AG10803 (cell line): Measurements from ENCODE around the gene PITPNC1.

ENCODE experiments used
- DNase-seq: peaks from one replicate; pipeline ENCODE4 v3.0.0; 2010; ENCODE audit warnings: low read depth
- H3K4me3 ChIP-seq: 2 replicates; pipeline ENCODE4 v1.5.1; 2011; ENCODE audit warnings: mild to moderate bottlenecking, low read length, control low read depth
- TF ChIP-seq, protein P1 (sequence below): conservative IDR thresholded peaks from 2 replicates; pipeline ENCODE4 v1.5.1; 2011; ENCODE audit warnings: mild to moderate bottlenecking, low read length, control low read depth, inconsistent platforms

The PITPNC1 gene

DNA sequence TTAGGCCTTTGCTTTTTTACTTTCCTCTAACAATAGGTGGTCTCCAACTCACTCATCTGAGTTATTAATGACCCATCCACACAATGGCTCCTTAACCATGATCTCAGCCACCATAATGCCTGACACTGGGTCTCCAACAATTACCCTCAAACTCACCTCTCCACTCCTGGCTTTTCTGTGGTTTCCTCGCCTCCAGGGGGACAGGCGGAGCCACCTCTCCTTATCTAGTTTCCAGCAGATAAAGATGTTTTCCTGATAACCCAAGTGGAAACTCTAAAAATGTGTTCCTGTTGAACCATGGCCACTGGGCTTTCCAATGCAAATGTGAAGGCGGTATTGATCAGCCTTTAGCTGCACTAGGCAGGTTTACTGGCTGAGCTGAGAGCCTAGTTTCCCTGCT lies 331.3 kb downstream of the PITPNC1 start:
- no peak for DNase-seq
- no peak overlapping the region for H3K4me3 ChIP-seq
- TF ChIP-seq, protein P1, sequence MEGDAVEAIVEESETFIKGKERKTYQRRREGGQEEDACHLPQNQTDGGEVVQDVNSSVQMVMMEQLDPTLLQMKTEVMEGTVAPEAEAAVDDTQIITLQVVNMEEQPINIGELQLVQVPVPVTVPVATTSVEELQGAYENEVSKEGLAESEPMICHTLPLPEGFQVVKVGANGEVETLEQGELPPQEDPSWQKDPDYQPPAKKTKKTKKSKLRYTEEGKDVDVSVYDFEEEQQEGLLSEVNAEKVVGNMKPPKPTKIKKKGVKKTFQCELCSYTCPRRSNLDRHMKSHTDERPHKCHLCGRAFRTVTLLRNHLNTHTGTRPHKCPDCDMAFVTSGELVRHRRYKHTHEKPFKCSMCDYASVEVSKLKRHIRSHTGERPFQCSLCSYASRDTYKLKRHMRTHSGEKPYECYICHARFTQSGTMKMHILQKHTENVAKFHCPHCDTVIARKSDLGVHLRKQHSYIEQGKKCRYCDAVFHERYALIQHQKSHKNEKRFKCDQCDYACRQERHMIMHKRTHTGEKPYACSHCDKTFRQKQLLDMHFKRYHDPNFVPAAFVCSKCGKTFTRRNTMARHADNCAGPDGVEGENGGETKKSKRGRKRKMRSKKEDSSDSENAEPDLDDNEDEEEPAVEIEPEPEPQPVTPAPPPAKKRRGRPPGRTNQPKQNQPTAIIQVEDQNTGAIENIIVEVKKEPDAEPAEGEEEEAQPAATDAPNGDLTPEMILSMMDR = no peak

DNA sequence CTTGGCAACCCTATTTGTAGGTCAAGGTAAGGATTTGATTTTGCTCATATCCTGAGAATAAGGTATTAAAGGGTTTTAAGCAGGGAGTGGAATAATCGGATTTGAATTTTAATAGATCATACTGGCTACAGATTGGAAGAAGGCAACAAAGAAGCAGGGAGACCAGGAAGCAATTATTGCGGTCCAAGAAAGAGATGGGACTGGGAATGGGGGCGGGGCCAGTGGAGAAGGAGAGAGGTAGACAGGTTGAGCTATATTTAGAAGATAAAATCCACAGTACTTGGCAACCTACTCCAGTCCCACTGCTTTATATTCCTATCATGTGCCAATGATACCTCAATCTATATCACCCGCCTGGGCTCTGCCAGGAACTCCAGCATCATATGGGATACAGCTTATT lies 334.8 kb downstream of the PITPNC1 start:
- no peak for DNase-seq
- no peak overlapping the region for H3K4me3 ChIP-seq
- TF ChIP-seq, protein P1 = no peak

DNA sequence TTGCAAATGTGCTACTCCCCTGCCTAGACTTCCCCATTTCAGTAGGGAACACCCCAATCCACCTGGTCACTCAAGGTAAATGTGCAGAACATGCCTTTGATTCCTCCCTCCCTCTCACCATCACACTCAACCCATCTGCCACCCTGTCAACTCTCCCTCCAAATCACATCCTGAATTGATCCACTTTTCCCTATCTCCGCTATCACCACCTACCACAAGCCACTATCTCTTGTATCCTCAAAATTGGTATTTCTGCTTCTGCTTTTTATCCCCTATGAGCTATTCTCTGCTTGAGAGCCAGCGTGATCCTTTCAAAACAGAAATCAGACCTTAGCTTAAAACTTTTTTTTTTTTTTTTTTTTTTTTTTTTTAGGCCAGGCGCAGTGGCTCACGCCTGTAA lies 335.3 kb downstream of the PITPNC1 start:
- H3K4me3 ChIP-seq = no peak overlapping the region
- TF ChIP-seq, protein P1 = no peak
- no peak for DNase-seq

DNA sequence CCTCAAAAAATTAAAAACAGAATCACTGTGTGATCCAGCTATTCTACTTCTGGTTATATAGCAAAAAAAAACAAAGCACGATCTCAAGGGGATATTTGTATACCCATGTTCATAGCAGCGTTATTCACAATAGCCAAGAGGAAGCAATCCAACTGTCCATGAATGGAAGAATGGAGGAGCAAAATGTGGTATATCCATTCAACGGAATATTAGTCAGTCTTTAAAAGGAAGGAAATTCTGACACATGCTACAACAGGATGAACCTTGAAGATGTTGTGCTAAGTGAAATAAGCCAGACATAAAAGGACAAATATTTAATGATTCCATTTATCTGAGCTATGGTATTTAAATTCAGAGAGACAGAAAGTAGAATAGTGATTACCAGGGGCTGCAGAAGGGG lies 336.1 kb downstream of the PITPNC1 start:
- TF ChIP-seq, protein P1 = no peak
- no peak overlapping the region for H3K4me3 ChIP-seq

DNA sequence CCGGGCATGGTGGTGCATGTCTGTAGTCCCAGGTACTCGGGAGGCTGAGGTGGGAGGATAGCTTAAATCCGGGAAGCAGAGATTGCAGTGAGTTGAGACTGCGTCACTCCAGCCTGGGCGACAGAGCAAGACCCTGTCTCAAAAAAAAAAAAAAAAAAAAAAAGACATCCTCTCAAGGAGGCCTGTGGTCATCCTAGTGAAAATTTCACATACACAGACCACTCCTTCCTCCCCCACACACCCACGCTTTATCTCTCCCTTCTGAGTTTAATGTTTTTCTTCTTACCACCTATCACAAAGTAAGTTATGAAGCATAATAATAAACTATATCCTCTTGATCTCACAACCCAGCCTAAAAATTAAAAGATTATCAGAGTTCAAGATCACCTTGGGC lies 339.3 kb downstream of the PITPNC1 start:
- TF ChIP-seq, protein P1 = no peak
- no peak for DNase-seq
- H3K4me3 ChIP-seq = no peak overlapping the region

More for the DNA sequence above, 336.1 kb downstream of the PITPNC1 start:
- no peak for DNase-seq

DNA sequence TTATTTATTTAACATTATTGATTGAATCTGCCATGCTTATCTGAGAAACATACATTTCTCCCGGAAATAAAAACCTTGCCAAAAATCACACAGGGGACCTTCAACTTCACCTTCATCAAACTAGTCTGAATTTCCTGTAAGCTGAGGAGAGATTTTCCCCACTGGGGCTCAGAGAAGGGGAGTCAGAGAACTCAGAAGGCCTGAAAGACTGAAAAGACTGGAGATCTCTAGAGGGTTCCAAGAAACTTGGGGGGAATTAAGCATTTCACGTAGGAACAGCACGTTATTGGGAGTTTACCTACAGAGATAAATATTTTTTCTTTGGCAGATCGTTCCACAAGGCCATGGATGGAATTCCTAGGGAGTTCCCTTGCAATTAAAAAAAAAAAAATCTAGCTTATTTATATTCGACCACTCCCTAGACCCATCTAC lies 340.1 kb downstream of the PITPNC1 start:
- TF ChIP-seq, protein P1 = no peak
- peak overlapping the region; percentile 73 for H3K4me3 ChIP-seq
- DNase-seq = peak; percentile 5

DNA sequence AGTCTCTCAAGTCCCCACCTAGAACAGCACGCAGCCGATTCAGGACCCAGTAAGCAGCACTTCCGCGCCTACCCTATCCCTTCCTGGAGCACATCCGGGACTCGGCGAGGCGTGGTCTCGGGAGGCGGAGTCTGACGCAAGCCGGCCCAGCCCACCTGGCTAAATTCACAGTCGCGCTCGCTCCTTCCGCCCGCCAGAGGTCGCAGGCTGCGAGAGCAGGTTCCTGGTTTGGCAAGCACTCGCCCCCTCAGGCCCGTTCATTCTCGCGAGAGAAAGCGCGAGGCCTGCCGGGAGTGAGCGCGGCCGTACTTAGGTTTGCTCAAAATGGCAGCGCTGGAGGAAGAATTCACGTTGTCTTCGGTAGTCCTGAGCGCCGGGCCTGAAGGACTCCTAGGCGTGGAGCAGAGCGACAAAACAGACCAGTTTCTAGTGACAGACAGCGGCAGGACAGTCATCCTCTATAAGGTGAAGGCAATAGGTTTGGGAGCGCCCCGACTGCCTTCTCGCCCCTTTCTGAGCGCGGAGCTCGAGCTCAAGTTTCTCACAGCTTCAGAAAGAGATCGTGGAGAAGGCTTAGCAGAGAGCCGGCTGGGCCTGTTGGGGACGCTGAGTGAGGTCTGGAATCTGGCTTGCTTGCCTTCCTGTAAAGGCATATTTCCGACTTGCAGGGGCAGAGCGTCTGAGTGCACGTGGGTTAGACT lies 340.7 kb downstream of the PITPNC1 start, which contains the start of gene NOL11:
Gene NOL11, plus strand, starts transcription at position 313 of the 701 bp plus-strand sequence. Its CDS starts 12 bp downstream, at position 325.
- peak; percentile 98 for DNase-seq
- TF ChIP-seq, protein P1 = peak; percentile 79
- H3K4me3 ChIP-seq = peak within 1 kb of the TSS; percentile 99
